ENCODE results near the gene GASK1B. TPM values are rescaled to one million over a fixed set of nuclear protein-coding genes. Genes with fewer than 3 reads are reported as not detected.

The GASK1B gene
- 165 and 168 TPM in 2 replicates for total RNA-seq

GRCh38 chr4:158172261-158173258, at the start of gene GASK1B:
Gene GASK1B, minus strand, starts transcription at chr4:158173025. Its CDS starts 1,650 bp downstream, at chr4:158171375.

GRCh38 chr4:158209825-158210807, 37.3 kb upstream of the GASK1B start, which contains the start of gene TMEM144:
Gene TMEM144, plus strand, starts transcription at chr4:158210486. Its CDS starts 2,182 bp downstream, at chr4:158212668.

Other genes starting within 250 kb of the GASK1B start
- 6.3 and 13.6 TPM in 2 replicates for gene TMEM144, start 37.5 kb upstream of the GASK1B start, total RNA-seq

All from bladder microvascular endothelial cell (primary cell).